Measurements from ENCODE around the gene CD1C.

GRCh38 chr1:158248771-158249170, 41.0 kb upstream of the CD1C start:
- no peak for TF ChIP-seq TSHZ2 (CRISPR knock-in tag; IDR thresholded peaks at IDR 0.05)
- TF ChIP-seq, protein P1, sequence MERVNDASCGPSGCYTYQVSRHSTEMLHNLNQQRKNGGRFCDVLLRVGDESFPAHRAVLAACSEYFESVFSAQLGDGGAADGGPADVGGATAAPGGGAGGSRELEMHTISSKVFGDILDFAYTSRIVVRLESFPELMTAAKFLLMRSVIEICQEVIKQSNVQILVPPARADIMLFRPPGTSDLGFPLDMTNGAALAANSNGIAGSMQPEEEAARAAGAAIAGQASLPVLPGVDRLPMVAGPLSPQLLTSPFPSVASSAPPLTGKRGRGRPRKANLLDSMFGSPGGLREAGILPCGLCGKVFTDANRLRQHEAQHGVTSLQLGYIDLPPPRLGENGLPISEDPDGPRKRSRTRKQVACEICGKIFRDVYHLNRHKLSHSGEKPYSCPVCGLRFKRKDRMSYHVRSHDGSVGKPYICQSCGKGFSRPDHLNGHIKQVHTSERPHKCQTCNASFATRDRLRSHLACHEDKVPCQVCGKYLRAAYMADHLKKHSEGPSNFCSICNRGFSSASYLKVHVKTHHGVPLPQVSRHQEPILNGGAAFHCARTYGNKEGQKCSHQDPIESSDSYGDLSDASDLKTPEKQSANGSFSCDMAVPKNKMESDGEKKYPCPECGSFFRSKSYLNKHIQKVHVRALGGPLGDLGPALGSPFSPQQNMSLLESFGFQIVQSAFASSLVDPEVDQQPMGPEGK (CRISPR knock-in tag; IDR thresholded peaks at IDR 0.05; ENCODE audit: borderline replicate concordance) = no peak
